ENCODE measurements around the gene PHACTR3. TPM values are rescaled to one million over a fixed set of nuclear protein-coding genes. Genes with fewer than 3 reads are reported as not detected.

PHACTR3 gene
- total and polyA plus RNA-seq, 2 of the 8 experiments (the other 6 are each of a cell fraction or from before 2014, with no cell fraction given) = 0.05 to 0.13 TPM

GRCh38 chr20:59634435-59635005, 30.2 kb downstream of the PHACTR3 start:
- WGBS, 2 experiments (ENCODE audit: extremely low coverage in 1 of 2, insufficient coverage in 1 of 2, insufficient read length in 1 of 2, insufficient replicate concordance in 2 of 2, low coverage in 1 of 2, low lambda C conversion rate in 2 of 2, missing lambda C conversion rate in 1 of 2) = 85% methylated on average over 18 of the region's 18 CpGs; no CpG with 5 or more reads in 1 of the 2 experiments
- Histone ChIP-seq H3K4ac (replicated peaks; ENCODE audit: insufficient read length, low read depth, low read length) (no peak overlapping the region), H2AFZ (ENCODE audit: low read length) (no peak overlapping the region), H3K56ac (replicated peaks; ENCODE audit: insufficient read length, low read depth, low read length) (no peak overlapping the region), H3K23ac (ENCODE audit: insufficient read length) (no peak overlapping the region), H3K23me2 (ENCODE audit: low read depth, low read length) (peaks cover 9% of the 10 kb centered on the region; the same call in 1 of the 2 replicates), H3K18ac (ENCODE audit: extremely low read depth, low read length) (no peak overlapping the region), H3K79me1 (ENCODE audit: low read depth, low read length) (no peaks in the 10 kb centered on the region), H2BK15ac (ENCODE audit: low read length) (no peak overlapping the region), H4K5ac (ENCODE audit: insufficient read length, low read depth, low read length) (no peak overlapping the region), H3K4me1 (replicated peaks in 1 of 4; ENCODE audit: control insufficient read depth in 3 of 4, insufficient read depth in 4 of 4, low read length in 3 of 4) (no peaks in the 10 kb centered on the region), H4K20me1 (replicated peaks in 1 of 2; ENCODE audit: control insufficient read depth in 1 of 2, insufficient read depth in 2 of 2, low read length in 2 of 2) (no peaks in the 10 kb centered on the region), H3K4me3 (ENCODE audit: extremely low read depth in 1 of 4, insufficient read depth in 2 of 4, low read depth in 3 of 4, low read length in 4 of 4) (no peak overlapping the region), H3K14ac (ENCODE audit: insufficient read length) (no peak overlapping the region), H3K79me2 (ENCODE audit: control insufficient read depth in 1 of 2, insufficient read depth in 2 of 2, low read length in 2 of 2) (no peaks in the 10 kb centered on the region), H2AK5ac (ENCODE audit: low read depth, low read length) (no peak overlapping the region), H3K27me3 (replicated peaks in 1 of 4; ENCODE audit: control insufficient read depth in 3 of 4, extremely low read depth in 1 of 4, insufficient read depth in 3 of 4, low read length in 3 of 4) (no peaks in the 10 kb centered on the region; a peak in 1 of 7 replicates), H3K4me2 (ENCODE audit: insufficient read depth in 1 of 2, low read depth in 2 of 2, low read length in 2 of 2) (no peak overlapping the region), H2BK5ac (ENCODE audit: low read depth, low read length) (no peak overlapping the region), H3K9me3 (ENCODE audit: insufficient read depth in 2 of 2, low read depth in 1 of 2, low read length in 1 of 2) (peaks cover 73 to 88% of the 10 kb centered on the region in 2 experiments), H3K27ac (ENCODE audit: low read depth, low read length) (no peak overlapping the region), H2BK120ac (replicated peaks; ENCODE audit: low read depth, low read length) (no peak overlapping the region), H4K8ac (ENCODE audit: extremely low read depth, insufficient read depth, low read length) (no peak overlapping the region), H4K91ac (replicated peaks; ENCODE audit: insufficient read length, low read length) (no peak overlapping the region), H2BK20ac (ENCODE audit: low read length) (no peak overlapping the region), H2BK12ac (ENCODE audit: low read depth, low read length) (no peak overlapping the region), H3K9ac (replicated peaks in 1 of 4; ENCODE audit: extremely low read depth in 1 of 4, low read depth in 3 of 4, low read length in 3 of 4) (no peak overlapping the region), H3K36me3 (ENCODE audit: control insufficient read depth in 2 of 4, insufficient read depth in 4 of 4, low read length in 3 of 4) (no peaks in the 10 kb centered on the region)
- DNase-seq (ENCODE audit: low read depth in 1 of 2, low spot score in 2 of 2) = no peak
- ChIA-PET CTCF (ENCODE audit: partially characterized antibody) (no interaction called here), POLR2A (ENCODE audit: partially characterized antibody) (no interaction called here)
- FAIRE-seq = no peak
- TF ChIP-seq KDM1A (IDR thresholded peaks at IDR 0.05; ENCODE audit: borderline replicate concordance, low read length) = no peak
